H54 (cell line): Measurements from ENCODE around the gene DENND4A.
"Not testable (repeated sequence)": the region's sequence is repeated elsewhere in the genome, so short reads cannot be mapped to it uniquely, and the experiment has no call there.

Experiments
- DNase-seq: peaks from one replicate; pipeline ENCODE4 v3.0.0; 2011; ENCODE audit warnings: low spot score, mixed read lengths; ENCODE audit not compliant: insufficient read length
- FAIRE-seq: peaks from 3 replicates; lab custom pipeline; 2011; peaks lifted over from hg19 to GRCh38; lab: Jason Lieb, UNC
- POLR2A ChIP-seq: IDR thresholded peaks from 2 replicates; pipeline ENCODE4 v1.6.1; 2011; ENCODE audit warnings: low read depth, mild to moderate bottlenecking, low read length

DENND4A gene

DNA sequence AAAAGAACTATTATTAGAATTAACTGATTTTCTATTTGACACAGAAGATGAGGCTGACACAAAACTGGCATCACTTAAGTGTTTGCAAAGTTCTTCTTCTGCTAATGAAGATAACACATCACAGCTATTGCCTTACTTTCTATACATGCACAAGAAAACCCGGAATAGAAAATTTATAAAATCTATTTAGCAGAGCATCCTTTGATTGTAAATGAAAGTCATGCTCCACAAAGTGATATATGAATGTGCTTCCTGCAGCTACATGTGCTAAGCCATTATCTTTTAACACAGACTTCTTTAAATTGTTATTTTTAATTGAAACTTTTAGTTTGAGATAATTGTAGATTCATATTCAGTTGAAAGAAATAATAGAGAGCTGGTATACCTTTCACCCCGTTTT is 27.0 kb downstream of the DENND4A start:
- FAIRE-seq = no peak
- TF ChIP-seq POLR2A = no peak
- no peak for DNase-seq

DNA sequence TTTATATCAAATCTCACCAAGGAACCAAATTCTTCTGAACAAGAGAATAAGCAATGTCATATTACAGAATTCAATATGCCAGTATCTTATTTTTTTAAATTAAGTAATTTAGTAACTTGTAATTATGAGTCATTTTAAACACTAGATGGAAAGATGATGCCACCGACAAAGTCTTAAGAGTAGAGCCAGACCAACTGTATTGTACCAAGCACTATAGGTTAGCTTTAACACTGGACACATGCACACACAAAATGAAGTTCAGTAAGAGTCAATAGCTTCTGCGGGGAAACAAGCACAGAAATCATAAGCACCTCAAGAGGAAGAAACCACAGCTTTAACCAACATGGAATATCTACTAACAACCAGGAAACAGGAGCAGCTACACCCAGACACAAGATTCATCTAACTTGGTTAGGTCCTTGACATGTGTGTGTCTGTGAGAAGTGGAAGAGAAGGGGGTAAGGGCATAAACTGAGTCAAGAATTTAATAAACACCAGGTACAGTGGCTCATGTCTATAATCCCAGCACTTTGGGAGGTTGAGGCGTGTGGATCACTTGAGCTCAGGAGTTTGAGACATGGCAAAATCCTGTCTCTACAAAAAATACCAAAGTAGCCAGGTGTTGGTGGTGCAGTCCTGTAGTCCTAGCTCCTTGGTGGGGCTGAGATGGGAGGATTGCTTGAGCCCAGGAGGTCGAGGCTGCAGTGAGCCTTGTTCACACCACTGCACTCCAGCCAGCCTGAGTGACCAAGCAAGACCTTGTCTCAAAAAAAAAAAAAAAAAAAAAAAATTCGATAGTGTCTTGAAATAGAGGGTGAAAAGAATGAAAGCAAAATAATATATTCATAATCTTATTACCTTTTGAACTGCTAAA is 28.9 kb downstream of the DENND4A start:
- no peak for FAIRE-seq
- DNase-seq = no peak
- TF ChIP-seq POLR2A = no peak

DNA sequence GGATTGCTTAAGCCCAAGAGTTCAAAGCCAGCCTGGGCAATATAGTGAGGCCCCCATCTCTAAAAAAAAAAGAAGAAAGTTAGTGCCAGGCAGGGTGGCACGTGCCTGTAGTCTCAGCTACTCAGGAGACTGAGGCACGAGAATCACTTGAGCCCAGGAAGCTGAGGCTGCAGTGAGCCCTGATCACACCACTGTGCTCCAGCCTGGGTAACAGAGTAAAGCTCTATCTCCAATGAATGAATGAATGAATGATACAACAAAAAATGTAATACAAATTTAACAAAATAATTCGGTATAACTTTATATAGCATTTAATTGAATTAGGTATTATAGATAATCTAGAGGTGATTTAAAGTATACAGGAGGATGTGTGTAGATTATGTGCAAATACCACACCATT is 29.7 kb downstream of the DENND4A start:
- no peak for TF ChIP-seq POLR2A
- DNase-seq (no peak), FAIRE-seq (no peak)

DNA sequence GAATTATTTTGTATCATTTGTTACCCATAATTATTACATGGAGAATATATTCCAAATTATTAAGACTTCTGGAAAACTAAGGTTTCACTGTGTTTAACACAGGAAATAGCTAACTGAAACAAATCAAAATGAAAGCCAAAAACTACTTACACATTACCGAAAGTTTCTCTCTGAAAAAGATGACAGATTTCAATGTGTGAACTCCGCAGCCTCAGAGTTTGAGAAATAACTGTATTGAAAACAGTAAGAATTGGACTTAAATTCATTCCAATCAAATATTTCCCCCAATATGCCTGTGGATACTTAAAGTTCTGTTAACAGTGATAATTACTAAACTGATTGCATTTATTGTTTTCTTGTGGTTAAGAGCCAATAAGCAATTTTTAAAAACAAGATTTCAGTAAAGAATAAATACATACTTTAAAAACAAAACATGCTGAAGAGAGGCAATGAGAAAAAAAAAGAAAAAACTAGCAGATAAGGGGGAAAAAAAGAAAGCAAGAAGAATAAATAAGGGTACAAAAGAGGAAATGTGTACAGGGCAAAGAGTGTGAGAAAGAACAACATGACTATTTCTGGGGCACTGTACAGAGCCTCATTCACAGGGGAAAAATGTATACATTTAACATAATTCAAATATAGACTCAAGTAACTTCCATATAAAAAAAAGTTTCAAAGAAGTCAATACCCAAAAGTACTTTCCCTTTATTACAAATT is 30.7 kb downstream of the DENND4A start:
- FAIRE-seq (no peak), DNase-seq (no peak)
- no peak for TF ChIP-seq POLR2A

DNA sequence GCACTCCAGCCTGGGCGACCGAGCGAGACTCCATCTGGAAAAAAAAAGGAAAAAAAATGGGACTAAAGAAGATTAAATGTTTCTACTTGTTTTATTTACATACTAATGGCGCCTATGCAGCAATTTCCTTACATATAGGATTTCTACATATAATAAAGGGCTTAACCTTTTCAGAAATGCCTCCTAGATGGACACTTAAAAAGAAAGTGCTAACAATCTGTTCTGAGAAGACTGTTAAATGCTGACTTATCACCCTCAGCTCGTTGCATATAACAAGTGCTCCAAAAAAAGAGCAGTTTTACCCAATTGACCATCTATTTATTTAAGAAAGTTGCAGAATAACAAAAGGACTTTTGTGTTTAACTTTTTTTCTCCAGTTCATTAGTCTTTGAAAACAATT is 32.7 kb downstream of the DENND4A start:
- DNase-seq = no peak
- FAIRE-seq = no peak

DNA sequence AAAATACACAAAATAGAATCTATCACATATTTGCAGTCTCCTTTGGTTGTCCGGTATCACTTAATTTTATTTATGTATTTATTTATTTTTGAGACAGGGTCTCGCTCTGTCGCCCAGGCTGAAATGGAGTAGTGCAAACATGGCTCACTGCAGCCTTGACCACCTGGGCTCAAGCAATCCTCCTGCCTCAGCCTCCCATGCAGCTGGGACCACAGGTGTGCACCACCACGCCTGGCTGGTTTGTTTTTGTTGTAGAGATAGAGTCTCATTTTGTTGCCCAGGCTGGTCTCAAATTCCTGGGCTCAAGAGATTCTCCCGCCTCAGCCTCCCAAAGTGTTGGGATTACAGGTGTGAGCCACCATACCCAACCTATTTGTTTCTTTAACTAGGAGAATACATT is 33.9 kb downstream of the DENND4A start:
- FAIRE-seq (no peak), DNase-seq (no peak)
- TF ChIP-seq POLR2A = no peak

More for the DNA sequence above, 32.7 kb downstream of the DENND4A start:
- no peak for TF ChIP-seq POLR2A

DNA sequence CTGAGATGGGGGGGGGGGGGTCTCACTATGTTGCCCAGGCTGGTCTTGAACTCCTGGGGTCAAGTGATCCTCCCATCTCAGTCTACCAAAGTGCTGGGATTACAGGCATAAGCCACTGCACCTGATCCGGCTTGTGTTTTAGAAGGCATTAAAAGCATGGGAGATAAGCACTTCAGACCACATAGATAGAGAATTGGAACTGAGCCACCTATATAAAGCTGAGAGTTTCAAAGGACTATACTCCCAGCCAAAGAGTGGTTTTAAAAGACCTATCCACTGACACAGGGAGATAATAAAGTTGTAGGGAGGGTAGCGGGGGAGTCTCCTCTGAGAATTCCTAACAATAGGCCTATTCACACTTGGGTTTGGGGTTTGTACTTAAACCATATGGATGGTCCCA is 34.8 kb downstream of the DENND4A start:
- FAIRE-seq = no peak
- TF ChIP-seq POLR2A = no peak
- DNase-seq = no peak

DNA sequence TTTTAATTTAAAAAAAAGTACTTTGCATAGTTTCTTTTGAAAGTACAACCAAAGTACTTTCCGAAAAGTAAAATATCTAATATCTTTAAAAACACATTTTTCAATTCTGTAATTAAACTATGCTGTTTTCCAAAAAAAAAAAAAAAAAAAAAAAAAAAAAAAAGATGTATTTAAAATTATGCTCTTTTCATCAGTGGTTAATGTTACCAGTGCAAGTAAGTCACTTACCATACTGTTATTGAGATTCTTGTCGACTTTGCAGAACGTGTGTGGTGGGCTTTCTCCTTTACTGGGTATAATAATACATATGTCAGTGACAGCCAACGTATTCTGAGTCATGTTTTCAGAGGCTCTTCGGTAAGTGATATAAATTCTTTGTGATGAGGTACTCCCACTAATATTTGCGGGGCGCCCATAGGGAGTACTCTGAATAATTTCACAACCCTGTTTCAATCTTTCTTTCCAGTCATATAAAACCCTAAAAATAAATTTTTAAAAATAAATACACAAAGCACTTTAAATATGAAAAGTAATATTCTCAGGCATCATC is 39.9 kb downstream of the DENND4A start:
- TF ChIP-seq POLR2A = no peak
- DNase-seq (no peak), FAIRE-seq (no peak)

DNA sequence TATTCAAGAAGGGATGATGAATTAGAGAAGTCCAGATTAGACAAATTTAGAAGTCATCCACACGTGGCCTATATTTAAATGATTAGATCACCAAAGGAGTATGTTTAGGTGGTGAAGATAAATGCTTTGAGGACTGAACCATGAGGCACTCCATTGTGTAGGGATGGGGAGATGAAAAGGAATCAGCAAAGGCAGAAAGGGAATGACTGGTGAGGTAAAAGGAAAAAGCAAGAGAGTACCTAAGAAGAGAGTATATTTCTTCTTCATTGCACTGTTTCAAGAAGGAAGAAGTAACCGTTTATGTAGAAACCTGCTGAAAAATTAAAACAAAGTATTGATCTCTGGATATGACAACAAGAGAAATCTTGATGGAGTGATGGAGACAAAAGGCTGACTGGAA is 40.7 kb downstream of the DENND4A start:
- no peak for TF ChIP-seq POLR2A
- DNase-seq (no peak), FAIRE-seq (no peak)

DNA sequence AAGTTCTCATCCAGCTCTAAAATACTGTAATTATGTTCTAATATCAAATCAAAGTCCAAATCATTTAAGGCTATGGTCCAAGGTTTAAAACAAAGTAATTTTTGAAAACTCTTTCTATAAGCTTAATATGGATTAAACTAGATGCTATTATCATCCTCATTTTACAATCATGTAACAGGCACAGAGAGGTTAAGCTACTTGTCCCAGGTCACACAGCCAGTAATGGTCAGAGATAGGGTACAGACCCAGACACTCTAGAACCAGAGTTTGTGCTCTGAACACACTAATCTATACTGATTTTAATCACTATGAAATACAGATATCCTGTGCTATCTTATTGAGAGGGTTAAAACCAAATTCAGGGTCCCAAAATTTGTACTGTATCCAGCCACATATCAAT is 44.8 kb downstream of the DENND4A start:
- TF ChIP-seq POLR2A = no peak
- no peak for FAIRE-seq
- no peak for DNase-seq

DNA sequence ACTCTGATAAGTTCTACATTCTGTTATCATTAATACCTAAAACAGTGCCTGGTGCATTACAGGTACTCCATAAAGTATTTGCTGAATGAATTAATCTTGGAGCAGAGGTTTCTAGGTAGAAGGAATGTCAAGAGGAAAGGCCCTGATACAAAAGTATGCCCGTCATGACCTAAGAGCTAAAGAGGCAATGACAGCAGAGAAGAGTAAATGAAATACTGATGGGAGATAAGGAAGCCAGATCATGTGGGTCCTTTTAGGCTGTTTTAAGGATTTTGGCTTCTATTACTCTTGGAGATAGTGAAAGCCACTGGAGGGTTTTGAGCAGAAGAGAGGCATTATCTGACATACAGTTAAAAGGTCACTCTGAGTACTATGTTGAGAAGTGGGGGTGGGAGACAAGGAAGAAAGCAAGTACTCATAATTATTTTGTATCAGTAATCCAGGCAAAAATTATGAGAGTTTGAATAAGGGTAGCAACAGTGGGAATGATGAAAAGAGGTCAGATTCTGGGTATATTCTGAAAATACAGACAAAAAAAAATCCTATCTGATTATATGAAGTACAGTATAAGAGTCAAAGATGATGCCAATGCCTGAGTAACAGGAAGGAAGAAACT is 48.3 kb downstream of the DENND4A start:
- FAIRE-seq = no peak
- TF ChIP-seq POLR2A = no peak
- no peak for DNase-seq

DNA sequence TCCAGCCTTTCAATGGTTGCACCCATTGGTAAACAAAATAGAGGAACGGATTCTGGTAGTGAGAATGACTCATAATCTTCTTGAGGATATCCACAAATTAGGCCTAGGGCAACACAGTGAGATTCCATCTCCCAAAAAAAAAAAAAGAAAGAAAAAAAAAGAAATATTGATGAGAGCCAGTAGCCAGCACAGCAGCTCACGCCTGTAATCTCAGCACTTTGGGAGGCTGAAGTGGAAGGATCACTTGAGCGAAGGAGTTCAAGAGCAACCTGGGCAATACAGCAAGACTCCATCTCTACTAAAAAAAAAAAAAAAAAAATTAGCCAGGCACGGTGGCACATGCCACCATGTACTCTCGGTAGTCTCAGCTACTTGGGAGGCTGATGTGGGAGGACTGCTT is 51.9 kb downstream of the DENND4A start:
- DNase-seq (no peak), FAIRE-seq (no peak)
- no peak for TF ChIP-seq POLR2A

DNA sequence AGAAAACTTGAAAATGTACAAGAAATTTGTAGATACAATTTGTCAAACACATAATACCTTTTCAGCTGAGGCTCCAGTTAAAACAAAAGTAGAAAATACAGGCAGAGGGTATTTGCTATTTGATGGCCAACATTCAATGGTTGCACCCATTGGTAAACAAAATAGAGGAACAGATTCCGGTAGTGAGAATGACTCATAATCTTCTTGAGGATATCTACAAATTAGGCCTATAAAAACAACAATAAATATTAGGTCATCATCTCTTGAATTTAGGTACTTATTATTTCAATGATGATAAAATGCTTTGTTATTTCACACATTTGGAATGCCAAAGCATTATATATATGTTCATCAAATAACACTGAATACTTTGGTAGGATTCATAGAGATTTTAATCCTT is 53.4 kb downstream of the DENND4A start:
- TF ChIP-seq POLR2A = no peak
- FAIRE-seq (no peak), DNase-seq (no peak)

DNA sequence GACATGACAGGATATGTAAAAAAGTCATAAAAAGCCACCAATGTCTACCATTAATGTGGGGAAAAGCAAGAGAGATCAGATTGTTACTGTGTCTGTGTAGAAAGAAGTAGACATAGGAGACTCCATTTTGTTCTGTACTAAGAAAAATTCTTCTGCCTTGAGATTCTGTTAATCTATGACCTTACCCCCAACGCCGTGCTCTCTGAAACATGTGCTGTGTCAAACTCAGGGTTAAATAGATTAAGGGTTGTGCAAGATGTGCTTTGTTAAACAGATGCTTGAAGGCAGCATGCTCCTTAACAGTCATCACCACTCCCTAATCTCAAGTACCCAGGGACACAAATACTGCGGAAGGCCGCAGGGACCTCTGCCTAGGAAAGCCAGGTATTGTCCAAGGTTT is 58.5 kb downstream of the DENND4A start:
- not testable (repeated sequence) for FAIRE-seq, DNase-seq

DNA sequence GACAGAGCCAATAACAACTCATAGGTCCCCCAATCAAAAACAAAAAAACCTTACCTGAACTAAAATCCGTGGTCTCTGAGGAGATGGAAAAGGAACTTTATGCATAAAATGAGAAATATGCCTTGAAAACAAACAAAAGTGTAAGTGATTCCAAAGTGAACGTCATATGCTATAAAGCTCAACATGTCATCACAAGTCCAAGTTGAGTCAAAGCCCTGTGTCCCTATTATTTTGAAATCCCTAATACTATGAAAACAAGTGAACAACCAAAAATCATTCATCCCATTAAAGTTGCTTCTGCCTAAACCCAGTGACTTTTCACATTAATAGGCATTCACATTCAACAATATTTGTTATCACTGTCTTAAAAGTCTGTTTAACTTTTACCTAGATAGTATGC is 59.4 kb downstream of the DENND4A start:
- no peak for TF ChIP-seq POLR2A
- no peak for DNase-seq
- no peak for FAIRE-seq
